ENCODE measurements around the gene CLEC11A.
"Not testable (repeated sequence)": the region's sequence is repeated elsewhere in the genome, so short reads cannot be mapped to it uniquely, and the experiment has no call there.

CLEC11A gene

DNA sequence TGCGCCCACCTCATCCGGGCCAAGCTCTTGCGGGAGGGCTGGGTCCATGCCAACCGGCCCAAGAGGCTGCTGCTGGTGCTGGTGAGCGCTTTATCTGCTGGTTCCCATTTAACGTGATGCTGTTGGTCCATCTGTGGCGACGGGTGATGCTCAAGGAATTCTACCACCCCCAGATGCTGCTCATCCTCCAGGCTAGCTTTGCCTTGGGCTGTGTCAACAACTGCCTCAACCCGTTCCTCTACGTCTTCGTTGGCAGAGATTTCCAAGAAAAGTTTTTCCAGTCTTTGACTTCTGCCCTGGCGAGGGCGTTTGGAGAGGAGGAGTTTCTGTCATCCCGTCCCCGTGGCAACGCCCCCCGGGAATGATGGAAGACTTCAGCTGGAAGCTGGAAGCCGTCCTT, 35.9 kb downstream of the CLEC11A start:
- DNase-seq (ENCODE audit: low read depth in 2 of 2) = not testable (repeated sequence)

DNA sequence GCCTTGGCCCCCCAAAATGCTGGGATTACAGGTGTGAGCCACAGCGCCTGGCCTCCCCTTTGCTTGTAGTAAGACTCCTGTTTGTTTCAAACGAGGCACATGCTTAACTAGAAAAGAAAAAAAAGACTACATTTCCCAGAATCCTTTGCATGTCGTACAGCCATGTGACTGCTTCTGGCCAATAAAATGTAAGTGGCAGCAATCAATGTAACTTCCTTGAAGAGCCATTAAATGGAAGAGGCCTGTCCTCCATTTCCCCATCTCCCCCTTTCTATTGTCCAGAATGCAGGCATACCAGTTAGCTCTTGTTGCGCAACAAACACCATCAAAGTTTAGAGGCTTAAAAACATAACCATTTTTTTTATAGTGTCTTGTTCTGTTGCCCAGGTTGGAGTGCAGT, 36.7 kb downstream of the CLEC11A start:
- DNase-seq (ENCODE audit: low read depth in 2 of 2) = no peak

DNA sequence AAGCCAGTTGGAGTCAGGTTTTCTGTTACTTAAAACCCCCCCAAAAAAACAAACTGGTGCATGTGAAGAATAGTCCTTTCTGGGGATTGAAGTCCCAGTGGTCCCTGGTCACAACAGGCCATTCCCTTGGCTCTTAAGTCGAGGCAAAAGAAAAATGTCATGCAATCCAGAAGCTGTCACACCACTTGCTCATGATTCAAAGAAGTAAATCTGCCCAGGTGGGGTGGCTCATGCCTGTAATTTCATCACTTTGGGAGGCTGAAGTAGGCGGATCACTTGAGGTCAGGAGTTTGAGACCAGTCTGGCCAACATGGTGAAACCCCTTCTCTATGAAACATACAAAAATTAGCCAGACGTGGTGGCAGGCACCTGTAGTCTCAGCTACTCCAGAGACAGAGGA, 38.3 kb downstream of the CLEC11A start:
- DNase-seq (ENCODE audit: low read depth in 2 of 2) = not testable (repeated sequence)

DNA sequence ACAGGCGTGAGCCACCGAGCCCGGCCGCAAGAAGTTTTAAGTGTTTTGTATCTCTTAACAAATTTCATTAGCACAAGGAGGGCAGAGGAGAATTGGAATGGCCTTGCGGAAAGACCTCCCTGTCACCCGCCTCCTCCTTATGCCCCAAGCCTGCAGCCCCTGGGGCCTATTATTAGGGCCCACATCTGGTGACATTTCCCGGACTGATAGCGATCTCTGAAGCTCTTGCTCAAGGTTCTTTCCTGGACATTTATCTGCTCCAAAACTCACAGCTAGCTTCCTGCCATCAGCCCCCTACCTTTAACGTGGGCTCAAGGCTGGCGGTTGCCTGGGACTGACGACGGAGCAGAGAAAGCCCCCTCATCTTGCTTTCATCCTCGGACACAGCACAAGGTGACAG, 40.4 kb downstream of the CLEC11A start:
- not testable (repeated sequence) for DNase-seq (ENCODE audit: low read depth in 2 of 2)

DNA sequence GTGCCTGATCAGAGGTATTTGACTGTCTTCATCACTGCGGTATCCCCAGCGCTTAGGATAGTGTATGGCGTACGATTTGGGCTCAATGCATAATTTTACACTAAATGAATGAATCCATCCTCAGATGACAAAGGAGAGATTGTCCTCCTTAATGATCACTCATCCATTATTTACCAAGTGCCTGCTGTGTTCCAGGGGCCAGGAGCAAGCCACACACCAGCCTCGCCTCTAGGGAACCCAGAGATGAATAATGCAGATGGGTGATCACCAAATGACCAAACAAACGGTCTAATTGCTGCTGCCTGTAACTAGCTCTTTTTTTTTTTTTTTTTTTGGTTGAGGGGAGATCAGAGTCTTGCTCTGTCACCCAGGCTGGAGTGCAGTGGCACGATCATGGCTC, 41.2 kb downstream of the CLEC11A start:
- no peak for DNase-seq (ENCODE audit: low read depth in 2 of 2)

DNA sequence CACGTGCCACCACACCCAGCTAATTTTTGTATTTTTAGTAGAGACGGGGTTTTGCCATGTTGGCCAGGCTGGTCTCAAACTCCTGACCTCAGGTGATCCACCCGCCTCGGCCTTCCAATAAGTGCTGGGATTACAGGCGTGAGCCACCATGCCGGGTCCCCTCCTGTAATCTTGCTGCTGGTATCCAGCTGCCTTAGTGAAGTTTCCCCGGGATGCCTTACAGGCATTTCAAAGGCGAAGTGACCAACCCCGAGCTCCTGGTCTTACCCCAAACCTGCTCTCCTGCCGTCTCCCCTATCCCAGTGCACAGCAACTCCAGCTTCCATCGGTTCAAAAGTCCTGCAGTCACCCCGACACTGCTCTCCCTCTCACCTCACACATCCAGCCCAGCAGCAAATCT, 43.6 kb downstream of the CLEC11A start:
- not testable (repeated sequence) for DNase-seq (ENCODE audit: low read depth in 2 of 2)

DNA sequence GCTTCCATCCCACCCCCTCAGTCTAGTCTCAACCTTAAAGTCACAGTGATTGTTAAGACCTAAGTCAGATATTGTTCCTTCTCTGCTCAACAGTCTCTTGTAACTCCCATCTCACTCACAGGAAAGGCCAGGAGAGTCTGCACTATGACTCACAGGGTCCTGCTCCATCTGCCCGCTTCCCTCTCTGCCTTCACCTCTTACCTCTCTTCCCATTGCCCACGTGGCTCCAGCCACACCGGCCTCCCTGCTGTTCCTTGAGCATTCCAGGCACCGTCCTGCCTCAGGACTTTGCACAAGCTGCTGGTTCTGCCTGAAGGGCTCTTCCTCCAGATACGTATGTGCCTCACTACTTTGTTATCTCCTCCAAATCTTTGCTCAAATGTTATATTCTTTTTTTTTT, 44.1 kb downstream of the CLEC11A start:
- DNase-seq (ENCODE audit: low read depth in 2 of 2) = not testable (repeated sequence)

DNA sequence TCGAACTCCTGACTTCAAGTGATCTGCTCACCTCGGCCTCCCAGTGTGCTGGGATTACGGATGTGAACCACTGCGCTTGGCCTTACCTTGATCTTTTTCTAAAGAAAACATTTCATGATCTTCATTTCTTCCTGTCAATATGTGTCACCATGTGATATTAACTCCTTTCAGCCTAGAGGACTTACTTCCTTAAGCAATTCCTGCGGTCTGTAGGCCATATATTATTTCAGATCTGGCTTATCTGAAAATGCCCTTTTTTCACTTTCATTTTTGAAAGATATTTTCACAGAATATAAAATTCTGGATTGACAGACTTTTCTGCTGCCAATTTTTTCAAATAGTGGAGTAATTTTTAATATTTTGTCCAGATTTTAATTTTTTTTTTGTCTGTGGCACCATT, 45.1 kb downstream of the CLEC11A start:
- DNase-seq (ENCODE audit: low read depth in 2 of 2) = no peak

DNA sequence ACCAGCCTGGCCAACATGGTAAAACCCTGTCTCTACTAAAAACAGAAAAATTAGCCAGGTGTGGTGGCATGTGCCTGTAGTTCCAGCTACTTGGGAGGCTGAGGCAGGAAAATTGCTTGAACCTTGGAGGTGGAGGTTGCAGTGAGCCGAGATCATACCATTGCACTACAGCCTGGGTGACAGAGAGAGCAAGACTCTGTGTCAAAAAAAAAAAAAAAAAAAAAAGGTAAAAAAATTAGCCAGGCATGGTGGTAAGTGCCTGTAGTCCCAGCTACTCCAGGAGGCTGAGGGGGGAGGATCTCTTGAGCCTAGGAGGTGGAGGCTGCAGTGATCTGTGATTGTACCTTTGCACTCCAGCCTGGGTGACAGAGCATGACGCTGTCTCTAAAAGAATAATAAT, 47.0 kb downstream of the CLEC11A start, which contains the start of gene GPR32:
GPR32 (plus strand) TSS at position 301 of the 400 bp plus-strand sequence. CDS start 137 bp downstream, outside the sequence.
- DNase-seq (ENCODE audit: low read depth in 2 of 2) = not testable (repeated sequence)

DNA sequence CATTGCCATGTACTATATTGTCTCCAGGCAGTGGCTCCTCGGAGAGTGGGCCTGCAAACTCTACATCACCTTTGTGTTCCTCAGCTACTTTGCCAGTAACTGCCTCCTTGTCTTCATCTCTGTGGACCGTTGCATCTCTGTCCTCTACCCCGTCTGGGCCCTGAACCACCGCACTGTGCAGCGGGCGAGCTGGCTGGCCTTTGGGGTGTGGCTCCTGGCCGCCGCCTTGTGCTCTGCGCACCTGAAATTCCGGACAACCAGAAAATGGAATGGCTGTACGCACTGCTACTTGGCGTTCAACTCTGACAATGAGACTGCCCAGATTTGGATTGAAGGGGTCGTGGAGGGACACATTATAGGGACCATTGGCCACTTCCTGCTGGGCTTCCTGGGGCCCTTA, 47.7 kb downstream of the CLEC11A start:
- DNase-seq (ENCODE audit: low read depth in 2 of 2) = no peak

DNA sequence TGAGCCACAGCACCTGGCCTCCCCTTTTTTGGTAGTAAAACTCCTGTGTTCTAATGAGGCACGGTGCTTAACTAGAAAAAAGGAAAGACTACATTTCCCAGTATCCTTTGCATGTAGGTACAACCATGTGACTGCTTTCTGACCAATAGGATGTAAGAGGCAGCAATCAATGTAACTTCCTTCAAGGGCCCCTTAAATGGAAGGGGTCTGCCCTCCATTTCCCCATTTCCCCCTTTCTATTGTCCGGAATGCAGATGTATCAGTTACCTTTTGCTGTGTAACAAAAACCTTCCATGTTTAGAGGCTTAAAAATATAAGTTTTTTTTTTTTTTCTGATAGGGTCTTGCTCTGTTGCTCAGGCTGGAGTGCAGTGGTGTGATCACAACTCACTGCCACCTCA, 49.3 kb downstream of the CLEC11A start:
- DNase-seq (ENCODE audit: low read depth in 2 of 2) = no peak

DNA sequence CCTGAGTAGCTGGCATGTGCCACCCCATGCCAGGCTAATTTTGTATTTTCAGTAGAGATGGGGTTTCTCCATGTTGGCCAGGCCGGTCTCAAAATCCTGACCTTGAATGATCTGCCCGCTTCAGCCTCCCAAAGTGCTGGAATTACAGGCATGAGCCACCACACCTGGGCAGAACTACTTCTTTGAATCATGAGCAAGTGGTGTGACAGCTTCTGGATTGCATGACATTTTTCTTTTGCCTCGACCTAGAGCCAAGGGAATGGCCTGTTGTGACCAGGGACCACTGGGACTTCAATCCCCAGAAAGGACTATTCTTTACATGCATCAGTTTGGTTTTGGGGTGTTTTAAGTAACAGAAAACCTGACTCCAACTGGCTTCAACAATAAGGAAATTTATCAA, 49.7 kb downstream of the CLEC11A start:
- DNase-seq (ENCODE audit: low read depth in 2 of 2) = not testable (repeated sequence)

DNA sequence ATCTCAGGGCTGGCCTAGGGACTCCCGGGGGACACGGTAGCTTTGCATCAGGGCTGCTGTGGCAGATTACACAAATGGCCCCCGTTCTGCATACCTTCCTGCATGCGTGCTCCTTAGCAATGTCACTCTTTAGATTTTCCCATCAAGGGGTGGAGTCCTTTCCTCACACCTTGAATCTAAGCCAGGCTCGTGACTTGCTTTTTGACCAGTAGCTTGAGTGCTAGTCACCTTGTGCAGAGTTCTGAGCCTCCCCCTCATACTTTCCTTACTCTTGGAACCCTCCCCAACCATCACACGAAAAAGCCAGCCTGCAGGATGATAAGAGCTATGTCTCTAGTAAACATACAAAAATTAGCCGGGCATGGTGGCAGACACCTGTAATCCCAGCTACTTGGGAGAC, 50.3 kb downstream of the CLEC11A start:
- DNase-seq (ENCODE audit: low read depth in 2 of 2) = not testable (repeated sequence)
